Stimulated activated CD4-positive, alpha-beta T cell treated with anti-CD3 and anti-CD28 coated beads, TNF-alpha, amount 100 ng/mL, for 1 hour (primary cell): ENCODE data around the gene ALKAL2.

ENCODE experiments used
- DNase-seq, 3 donors: peaks; one replicate each; pipeline ENCODE4 v3.0.0-alpha.2; 2020; ENCODE audit warnings: low read depth in 3 of 3, low spot score in 1 of 3

ALKAL2 gene

DNA sequence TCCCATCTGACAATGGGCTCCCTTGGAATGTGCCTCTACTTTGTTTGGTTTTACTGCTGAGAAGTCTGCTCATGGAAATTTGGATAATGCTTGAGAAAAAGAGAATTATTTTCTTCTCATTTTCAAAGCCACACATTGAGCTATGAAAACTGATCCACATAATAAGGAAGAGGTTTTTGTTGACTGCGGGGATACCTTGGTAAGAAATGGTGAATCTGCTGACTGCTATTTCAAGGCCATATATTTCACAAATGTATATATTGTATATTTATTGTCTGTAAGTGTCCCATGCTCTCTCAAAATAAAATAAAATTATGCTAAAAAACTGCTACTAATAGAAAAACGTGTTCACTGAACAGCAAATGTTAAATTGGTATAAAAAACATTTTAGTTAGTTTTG, 39.2 kb downstream of the ALKAL2 start:
- no peak for DNase-seq

DNA sequence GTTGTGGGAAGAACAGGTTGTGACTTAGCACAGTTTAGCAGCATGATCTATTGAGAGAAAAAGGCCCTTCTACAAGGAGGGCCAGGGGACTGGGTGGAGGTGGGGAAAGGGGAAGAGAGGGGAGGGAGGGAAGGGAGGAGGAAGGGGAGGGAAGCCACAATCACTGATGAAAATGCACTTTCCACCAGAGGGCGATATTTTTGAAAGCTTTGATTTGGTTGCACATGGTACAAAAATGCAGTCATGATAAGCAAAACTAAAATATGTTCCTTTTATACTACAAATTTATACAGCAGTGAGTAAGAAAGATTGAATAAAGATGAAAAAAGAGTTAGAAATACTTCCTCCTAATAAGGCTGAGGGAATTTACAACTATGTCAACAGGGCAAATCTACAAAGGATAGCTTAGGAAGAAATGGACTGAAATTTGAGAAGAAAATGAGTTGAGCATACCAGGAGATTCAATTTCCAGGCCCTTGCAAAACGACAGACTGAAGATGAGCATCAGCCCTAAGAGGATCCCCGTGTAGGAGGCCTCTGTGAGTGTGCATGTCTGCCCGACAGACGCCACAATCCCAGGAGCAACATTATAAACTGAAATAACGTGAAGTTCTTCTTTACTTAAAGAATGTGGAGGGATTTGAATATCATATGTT, 41.3 kb downstream of the ALKAL2 start:
- DNase-seq, result no peak

DNA sequence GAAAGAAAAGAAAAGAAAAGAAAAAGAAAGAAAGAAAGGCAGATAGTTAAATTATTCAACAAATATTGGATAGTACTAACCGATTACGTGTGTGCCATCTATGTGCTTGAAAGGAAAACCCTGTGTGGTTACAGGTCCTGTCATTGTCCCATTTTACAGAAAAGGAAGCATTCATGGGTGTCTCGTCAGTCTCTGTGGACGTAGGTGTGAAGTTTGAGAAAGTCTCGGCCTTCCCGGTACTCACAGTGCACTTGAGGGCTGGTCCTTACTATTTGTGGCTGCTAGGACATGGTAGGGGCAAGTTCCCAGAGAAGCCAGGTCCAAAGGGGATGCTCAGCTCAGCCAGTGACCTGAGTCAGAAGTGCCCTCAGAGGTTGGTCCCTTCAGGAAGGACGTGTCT, 43.3 kb downstream of the ALKAL2 start:
- no peak for DNase-seq

DNA sequence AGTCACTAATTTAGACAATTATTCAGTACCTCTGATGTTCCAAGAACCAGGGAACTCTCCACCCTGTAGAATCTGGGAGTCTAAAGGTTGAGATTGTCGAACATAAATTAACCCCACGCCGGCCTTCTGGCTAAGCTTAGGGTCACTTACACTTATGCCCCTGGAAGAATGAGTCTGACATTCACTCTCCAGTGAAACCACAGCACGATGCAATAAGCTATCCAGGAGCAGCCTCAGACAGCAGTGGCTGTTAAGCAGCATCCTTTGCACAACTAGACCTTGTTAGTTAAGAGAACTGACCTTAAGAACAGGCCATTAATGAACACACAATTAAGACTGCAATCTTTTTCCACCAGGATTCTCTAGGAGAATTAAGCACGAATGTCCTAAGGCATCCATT, 49.0 kb downstream of the ALKAL2 start:
- no peak for DNase-seq

GRCh38 chr2:238431-238830, 49.5 kb downstream of the ALKAL2 start:
- no peak for DNase-seq

DNA sequence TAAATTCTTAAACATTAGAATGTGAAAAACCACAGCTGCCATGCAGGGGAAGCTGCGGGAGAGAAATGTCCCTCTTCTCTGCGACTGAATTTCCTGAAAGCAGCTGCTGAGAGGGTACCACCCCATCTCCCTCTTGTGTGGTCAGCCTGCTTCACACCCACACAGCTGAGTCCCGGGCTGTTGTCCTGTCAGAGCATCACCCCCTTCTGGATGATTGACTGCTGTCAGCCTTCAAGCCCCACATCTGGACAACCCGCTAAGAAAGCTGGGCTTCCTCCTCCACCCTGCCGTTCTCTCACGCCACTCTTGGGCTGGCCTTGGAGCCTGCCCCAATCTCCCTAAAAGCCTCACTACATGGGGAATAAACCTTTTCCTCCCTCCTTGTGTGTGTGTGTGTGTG, 50.0 kb downstream of the ALKAL2 start:
- no peak for DNase-seq

GRCh38 chr2:236993-237539, 50.8 kb downstream of the ALKAL2 start:
- no peak for DNase-seq

DNA sequence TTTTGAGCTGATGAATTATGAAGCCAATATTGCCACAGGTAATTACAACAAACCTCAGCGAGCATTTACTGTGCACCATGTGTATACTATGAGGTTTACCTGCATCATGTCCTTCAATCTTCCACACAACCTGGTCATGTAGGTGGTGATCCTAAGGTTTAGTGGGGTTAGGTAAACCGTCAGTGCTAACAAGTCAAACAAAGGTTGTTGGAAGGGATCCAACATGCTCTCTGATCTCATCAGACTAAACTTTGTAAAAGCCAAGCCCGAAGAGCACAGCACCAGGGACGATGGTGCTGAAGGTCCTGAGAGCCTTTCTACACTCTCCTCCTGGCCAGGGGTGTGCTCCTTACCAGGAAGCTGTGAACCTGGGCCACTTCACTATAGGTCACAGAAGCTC, 53.5 kb downstream of the ALKAL2 start:
- DNase-seq, result no peak

GRCh38 chr2:233030-233429, 54.9 kb downstream of the ALKAL2 start:
- DNase-seq, result no peak

DNA sequence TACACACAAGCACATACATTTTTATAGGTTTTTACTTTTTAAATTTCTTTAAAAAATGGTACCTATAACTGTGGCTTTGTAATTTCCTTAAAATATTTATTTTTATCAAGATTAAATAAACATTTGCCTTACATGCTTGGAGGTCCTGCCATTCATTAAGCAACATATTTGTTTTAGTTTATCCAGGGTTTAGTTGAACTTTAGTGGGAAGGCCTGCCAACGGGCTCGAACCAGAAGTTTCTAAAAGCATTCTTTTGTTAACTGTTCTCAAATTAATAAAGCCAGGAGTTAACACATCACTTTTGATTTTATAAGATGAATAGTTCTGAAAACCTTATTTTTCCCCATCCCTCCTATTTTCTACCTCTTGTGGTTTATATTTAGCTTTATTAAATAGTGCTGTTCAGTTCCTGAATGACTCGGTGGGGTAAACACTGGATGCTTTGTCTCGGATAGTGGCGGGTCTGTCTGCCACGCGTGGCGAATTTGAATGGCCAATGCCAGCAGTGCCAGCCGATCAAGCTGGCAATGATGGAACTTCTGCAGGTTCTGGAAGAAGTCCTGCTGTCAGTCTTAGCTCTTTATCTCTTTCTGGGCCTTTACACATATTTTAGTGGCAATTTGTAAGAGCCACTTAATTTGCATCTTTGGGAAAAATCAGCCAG, 56.2 kb downstream of the ALKAL2 start:
- no peak for DNase-seq
